ENCODE results near the gene USP32. TPM values are rescaled to one million over a fixed set of nuclear protein-coding genes. Genes with fewer than 3 reads are reported as not detected.
A peak's percentile ranks its signal among the peaks of the same experiment; 100 is the strongest.
"Not testable (repeated sequence)": the region's sequence is repeated elsewhere in the genome, so short reads cannot be mapped to it uniquely, and the experiment has no call there.

USP32 gene
- total RNA-seq, 2 donors from 2014 or later = 37.4 to 48.9 TPM

- DNase-seq (no peak), ATAC-seq (no peak)
- intact Hi-C loops (cut with DNase I, micrococcal nuclease) = no loop called here
Measured at GRCh38 chr17:60318326-60318725, 73.6 kb downstream of the USP32 start.

GRCh38 chr17:60315650-60316049, 76.3 kb downstream of the USP32 start:
- DNase-seq (no peak), ATAC-seq (peak; percentile 27)
- intact Hi-C loops (cut with DNase I, micrococcal nuclease) = no loop called here

- ATAC-seq = peak; percentile 39
- not testable (repeated sequence) for DNase-seq
Measured at GRCh38 chr17:60314900-60315299, 77.0 kb downstream of the USP32 start.

GRCh38 chr17:60314423-60314822, 77.5 kb downstream of the USP32 start:
- ATAC-seq = no peak
- intact Hi-C loops (cut with DNase I, micrococcal nuclease) = no loop called here

More at GRCh38 chr17:60314900-60315299, 77.0 kb downstream of the USP32 start:
- intact Hi-C loops (cut with DNase I, micrococcal nuclease) = not testable (repeated sequence)

GRCh38 chr17:60311936-60312335, 80.0 kb downstream of the USP32 start:
- ATAC-seq (no peak), DNase-seq (no peak)
- intact Hi-C loops (cut with DNase I, micrococcal nuclease) = no loop called here

More at GRCh38 chr17:60314423-60314822, 77.5 kb downstream of the USP32 start:
- DNase-seq = no peak

- intact Hi-C loops (cut with DNase I, micrococcal nuclease) = no loop called here
- DNase-seq (no peak), ATAC-seq (no peak)
Measured at GRCh38 chr17:60311186-60311585, 80.7 kb downstream of the USP32 start.

GRCh38 chr17:60305141-60305540, 86.8 kb downstream of the USP32 start:
- intact Hi-C loops (cut with DNase I, micrococcal nuclease) = no loop called here
- ATAC-seq (peak; percentile 84), DNase-seq (no peak)

GRCh38 chr17:60304502-60304901, 87.4 kb downstream of the USP32 start:
- DNase-seq (no peak), ATAC-seq (peak; percentile 70)
- intact Hi-C loops (cut with DNase I, micrococcal nuclease) = no loop called here

GRCh38 chr17:60303406-60304099, 88.4 kb downstream of the USP32 start:
- intact Hi-C loops (cut with DNase I, micrococcal nuclease) = no loop called here
- DNase-seq (no peak), ATAC-seq (no peak)

- no peak for DNase-seq
- intact Hi-C loops (cut with DNase I, micrococcal nuclease) = no loop called here
- ATAC-seq = no peak
Measured at GRCh38 chr17:60301649-60302048, 90.3 kb downstream of the USP32 start.

GRCh38 chr17:60300949-60301348, 91.0 kb downstream of the USP32 start:
- intact Hi-C loops (cut with DNase I, micrococcal nuclease) = no loop called here
- no peak for ATAC-seq

GRCh38 chr17:60300011-60300410, 91.9 kb downstream of the USP32 start:
- no peak for ATAC-seq
- intact Hi-C loops (cut with DNase I, micrococcal nuclease) = no loop called here
- DNase-seq = no peak

More at GRCh38 chr17:60300949-60301348, 91.0 kb downstream of the USP32 start:
- no peak for DNase-seq

GRCh38 chr17:60297760-60298401, 94.1 kb downstream of the USP32 start:
- intact Hi-C loops (cut with DNase I, micrococcal nuclease) = no loop called here
- no peak for DNase-seq

GRCh38 chr17:60296177-60296576, 95.8 kb downstream of the USP32 start:
- intact Hi-C loops (cut with DNase I, micrococcal nuclease) = no loop called here
- no peak for DNase-seq
- ATAC-seq = no peak

More at GRCh38 chr17:60297760-60298401, 94.1 kb downstream of the USP32 start:
- no peak for ATAC-seq

- DNase-seq (no peak), ATAC-seq (no peak)
- intact Hi-C loops (cut with DNase I, micrococcal nuclease) = no loop called here
Measured at GRCh38 chr17:60293580-60294335, 98.2 kb downstream of the USP32 start.

GRCh38 chr17:60292697-60293096, 99.2 kb downstream of the USP32 start:
- DNase-seq (no peak), ATAC-seq (peak; percentile 76)

GRCh38 chr17:60284709-60285108, 107.2 kb downstream of the USP32 start:
- DNase-seq (no peak), ATAC-seq (no peak)
- intact Hi-C loops (cut with DNase I, micrococcal nuclease) = no loop called here

More at GRCh38 chr17:60292697-60293096, 99.2 kb downstream of the USP32 start:
- intact Hi-C loops (cut with DNase I, micrococcal nuclease) = no loop called here

GRCh38 chr17:60283816-60284215, 108.1 kb downstream of the USP32 start:
- intact Hi-C loops (cut with DNase I, micrococcal nuclease) = no loop called here

GRCh38 chr17:60280673-60281072, 111.3 kb downstream of the USP32 start:
- ATAC-seq (no peak), DNase-seq (no peak)
- intact Hi-C loops (cut with DNase I, micrococcal nuclease) = no loop called here

More at GRCh38 chr17:60283816-60284215, 108.1 kb downstream of the USP32 start:
- DNase-seq = no peak
- no peak for ATAC-seq

GRCh38 chr17:60278237-60278636, 113.7 kb downstream of the USP32 start:
- ATAC-seq (no peak), DNase-seq (no peak)
- intact Hi-C loops (cut with DNase I, micrococcal nuclease) = no loop called here

Data from left colon (tissue), 2 donors.